ENCODE data around the gene EBF3. TPM values are rescaled to one million over a fixed set of nuclear protein-coding genes. Genes with fewer than 3 reads are reported as not detected.

The EBF3 gene
- total RNA-seq, 2 donors from 2014 or later, result 0.12 to 0.80 TPM

GRCh38 chr10:129978322-129978721 lies 14.2 kb upstream of the EBF3 start:
- TF ChIP-seq CTCF (IDR thresholded peaks at IDR 0.05), result no peak
- no peaks in the 10 kb centered on the region for H3K36me3 ChIP-seq
- no peak overlapping the region for H3K4me3 ChIP-seq
- H3K9ac ChIP-seq (ENCODE audit: low read depth in 2 of 2, low read length in 2 of 2), result no peak overlapping the region
- H3K27me3 ChIP-seq, result peaks cover 5% of the 10 kb centered on the region
- no peaks in the 10 kb centered on the region for H3K9me3 ChIP-seq
- no peak overlapping the region for H3K27ac ChIP-seq
- no peak for DNase-seq
- H3K4me1 ChIP-seq, result no peaks in the 10 kb centered on the region
- intact Hi-C loops (cut with DNase I), result loop anchor here (10.0 kb wide), 1 partner anchor 1714 kb away; no protein-coding TSS in a partner anchor

DNA sequence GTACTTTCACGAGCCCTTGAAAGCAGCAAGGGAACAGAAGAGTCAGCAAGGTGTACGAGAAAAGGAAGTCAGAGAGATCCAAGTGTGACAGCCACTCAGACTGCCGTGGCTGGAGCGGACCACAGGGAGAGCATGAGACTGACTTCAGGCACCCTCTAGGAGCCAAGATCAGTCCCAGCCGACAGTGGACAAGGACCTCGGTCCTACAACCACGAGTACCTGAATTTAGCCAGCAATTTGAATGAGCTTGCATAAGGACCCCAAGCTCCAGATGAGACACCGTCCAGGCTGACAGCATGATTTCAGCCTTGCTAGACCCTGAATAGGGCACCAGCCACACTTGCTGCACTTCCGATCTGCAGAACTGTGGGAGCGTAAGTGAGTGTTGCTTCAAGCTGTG lies 13.7 kb upstream of the EBF3 start:
- intact Hi-C loops (cut with DNase I), result loop anchor here (10.0 kb wide), 1 partner anchor 1713 kb away; no protein-coding TSS in a partner anchor

DNA sequence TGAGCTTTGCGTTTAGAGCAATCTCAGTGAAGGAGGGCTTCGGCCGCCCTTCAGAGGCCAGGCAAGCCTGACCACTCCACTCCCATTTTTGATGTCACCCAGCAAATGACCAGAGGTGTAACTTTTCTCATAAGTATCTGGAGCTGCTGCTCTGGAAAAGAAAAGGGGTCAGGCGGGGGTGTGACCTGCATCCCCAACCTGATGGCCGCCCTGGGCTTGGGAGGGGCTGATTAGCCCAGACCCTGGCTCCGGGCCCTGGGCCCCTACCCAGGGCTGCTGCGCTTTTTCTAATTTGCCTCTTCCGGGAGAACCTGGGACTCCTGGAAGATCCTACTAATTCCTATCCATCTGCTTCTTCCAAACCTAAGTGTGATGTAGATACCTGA lies 9.6 kb upstream of the EBF3 start:
- H3K9me3 ChIP-seq, result no peaks in the 10 kb centered on the region
- TF ChIP-seq CTCF (IDR thresholded peaks at IDR 0.05), result no peak
- H3K4me3 ChIP-seq, result no peak overlapping the region
- DNase-seq, result no peak
- peaks cover 3% of the 10 kb centered on the region for H3K4me1 ChIP-seq
- no peak overlapping the region for H3K9ac ChIP-seq (ENCODE audit: low read depth in 2 of 2, low read length in 2 of 2)
- no peak overlapping the region for H3K27ac ChIP-seq
- no peaks in the 10 kb centered on the region for H3K36me3 ChIP-seq
- peaks cover 49% of the 10 kb centered on the region for H3K27me3 ChIP-seq
- intact Hi-C loops (cut with DNase I), result loop anchor here (10.0 kb wide), 1 partner anchor 1709 kb away; no protein-coding TSS in a partner anchor

More for the DNA sequence above, 13.7 kb upstream of the EBF3 start:
- Histone ChIP-seq H3K9me3 (no peaks in the 10 kb centered on the region), H3K4me1 (no peaks in the 10 kb centered on the region), H3K27ac (no peak overlapping the region), H3K9ac (ENCODE audit: low read depth in 2 of 2, low read length in 2 of 2) (no peak overlapping the region), H3K36me3 (no peaks in the 10 kb centered on the region), H3K27me3 (peaks cover 10% of the 10 kb centered on the region), H3K4me3 (no peak overlapping the region)
- no peak for DNase-seq
- TF ChIP-seq CTCF (IDR thresholded peaks at IDR 0.05), result no peak

GRCh38 chr10:129972966-129973673 lies 9.0 kb upstream of the EBF3 start:
- no peak overlapping the region for H3K9ac ChIP-seq (ENCODE audit: low read depth in 2 of 2, low read length in 2 of 2)
- intact Hi-C loops (cut with DNase I), result loop anchor here (10.0 kb wide), 1 partner anchor 1708 kb away; no protein-coding TSS in a partner anchor
- peaks cover 55% of the 10 kb centered on the region for H3K27me3 ChIP-seq
- H3K36me3 ChIP-seq, result no peaks in the 10 kb centered on the region
- no peaks in the 10 kb centered on the region for H3K9me3 ChIP-seq
- no peak for TF ChIP-seq CTCF (IDR thresholded peaks at IDR 0.05)
- H3K27ac ChIP-seq, result no peak overlapping the region
- H3K4me3 ChIP-seq, result no peak overlapping the region
- DNase-seq, result no peak
- H3K4me1 ChIP-seq, result peaks cover 3% of the 10 kb centered on the region

GRCh38 chr10:129972145-129972965 lies 8.3 kb upstream of the EBF3 start:
- H3K36me3 ChIP-seq, result no peaks in the 10 kb centered on the region
- H3K4me1 ChIP-seq, result peaks cover 3% of the 10 kb centered on the region
- no peak for TF ChIP-seq CTCF (IDR thresholded peaks at IDR 0.05)
- intact Hi-C loops (cut with DNase I), result loop anchor here (10.0 kb wide), 1 partner anchor 1708 kb away; no protein-coding TSS in a partner anchor
- peaks cover 62% of the 10 kb centered on the region for H3K27me3 ChIP-seq
- no peak for DNase-seq
- no peak overlapping the region for H3K9ac ChIP-seq (ENCODE audit: low read depth in 2 of 2, low read length in 2 of 2)
- H3K4me3 ChIP-seq, result no peak overlapping the region
- H3K27ac ChIP-seq, result no peak overlapping the region
- no peaks in the 10 kb centered on the region for H3K9me3 ChIP-seq

Data from colonic mucosa (tissue), 4 donors.